Activated CD4-positive, alpha-beta T cell treated with anti-CD3 and anti-CD28 coated beads, Interleukin-2, amount 50 U/mL, for 24 hours (primary cell): ENCODE measurements around the gene PIK3CA.

ENCODE experiments used
- DNase-seq, 2 donors: peaks; one replicate each; pipeline ENCODE4 v3.0.0-alpha.2; 2020; ENCODE audit warnings: low read depth in 1 of 2, low spot score in 1 of 2

PIK3CA gene

DNA sequence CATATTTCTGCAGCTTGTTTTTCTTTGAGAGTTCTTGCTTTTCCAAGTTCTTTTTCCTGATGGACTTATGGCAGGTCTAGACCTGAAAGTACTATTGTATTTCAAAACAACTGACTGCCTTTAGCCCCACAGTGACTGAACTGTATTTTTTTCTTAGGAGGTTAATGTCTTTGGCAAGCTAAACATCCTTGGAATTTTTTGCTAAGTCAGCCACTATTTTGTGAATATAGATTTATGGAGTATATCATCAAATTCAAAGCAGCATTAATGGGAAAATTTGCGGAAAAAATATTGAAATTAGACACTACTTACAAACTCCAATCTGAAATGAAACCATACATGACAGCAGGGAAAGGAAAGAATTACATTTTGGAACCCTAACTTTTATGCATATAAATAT lies 8.6 kb downstream of the PIK3CA start:
- no peak for DNase-seq

DNA sequence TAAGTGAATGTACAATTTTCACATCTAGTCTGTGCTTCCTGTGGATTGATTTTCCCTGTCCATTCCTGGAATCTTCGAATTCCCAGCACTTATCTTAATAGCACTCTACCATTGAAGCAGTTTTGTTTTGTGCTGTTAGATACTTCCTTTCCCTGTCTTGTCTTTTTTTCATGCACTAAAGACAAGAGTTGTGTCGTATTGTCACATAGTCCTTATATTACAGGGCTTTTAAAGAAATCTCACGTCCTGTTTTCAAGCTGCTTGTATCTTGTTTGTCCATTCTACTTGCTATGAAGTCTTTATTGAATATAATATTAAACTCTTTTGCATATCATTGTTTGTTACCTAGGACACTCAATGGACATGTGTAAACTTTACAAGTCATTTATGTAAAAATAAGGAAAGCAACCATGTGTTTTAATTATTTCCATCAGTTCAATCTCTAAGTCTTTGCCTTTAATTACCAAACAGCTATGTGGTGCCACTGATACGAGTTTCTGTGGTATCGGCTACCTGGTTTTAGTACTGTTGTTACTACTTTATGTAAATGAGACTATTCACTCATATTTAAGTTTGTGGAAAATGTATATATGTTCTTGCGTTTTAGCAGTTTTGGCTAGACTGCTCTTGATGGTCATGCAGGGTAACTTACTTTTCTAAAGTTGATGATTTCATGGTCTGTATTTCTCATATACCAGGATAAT lies 10.3 kb downstream of the PIK3CA start:
- DNase-seq: no peak

DNA sequence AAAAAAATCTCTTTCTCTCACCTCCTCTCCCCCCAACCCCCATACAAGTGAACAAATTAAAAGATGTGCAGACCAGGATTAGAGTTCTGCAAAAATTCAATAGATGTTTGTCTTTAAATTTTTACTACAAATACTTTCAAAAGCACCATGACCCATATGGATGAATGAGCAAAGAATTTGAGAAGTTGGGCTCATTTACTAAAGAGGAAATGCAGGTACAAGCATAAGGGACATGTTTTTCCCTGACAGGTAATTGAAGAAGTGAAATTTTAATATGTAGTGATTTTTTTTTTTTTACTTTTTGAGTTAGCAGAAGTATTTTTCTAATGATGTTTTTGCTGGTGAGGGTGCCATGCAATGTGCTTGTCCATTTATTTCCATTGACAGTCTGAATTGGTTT lies 15.3 kb downstream of the PIK3CA start:
- DNase-seq: no peak

DNA sequence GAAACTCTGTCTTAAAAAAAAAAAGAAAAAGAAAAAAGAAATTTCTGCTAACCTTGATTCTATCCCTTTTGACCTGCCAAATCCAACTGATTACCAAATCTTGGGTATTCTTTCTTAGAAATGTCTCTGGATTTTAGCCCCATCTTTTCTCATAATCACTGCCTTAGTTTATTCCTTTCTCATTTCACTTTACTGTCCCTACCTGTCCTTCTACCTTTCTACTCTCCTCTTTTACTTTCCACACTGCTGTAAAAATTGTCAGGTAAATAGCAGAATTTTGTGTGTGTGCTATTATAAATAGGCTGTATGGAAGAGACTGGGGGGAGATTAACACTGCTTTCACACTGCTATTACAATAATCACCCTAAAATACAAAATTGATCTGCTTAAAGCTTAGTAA lies 16.7 kb downstream of the PIK3CA start:
- DNase-seq: no peak

DNA sequence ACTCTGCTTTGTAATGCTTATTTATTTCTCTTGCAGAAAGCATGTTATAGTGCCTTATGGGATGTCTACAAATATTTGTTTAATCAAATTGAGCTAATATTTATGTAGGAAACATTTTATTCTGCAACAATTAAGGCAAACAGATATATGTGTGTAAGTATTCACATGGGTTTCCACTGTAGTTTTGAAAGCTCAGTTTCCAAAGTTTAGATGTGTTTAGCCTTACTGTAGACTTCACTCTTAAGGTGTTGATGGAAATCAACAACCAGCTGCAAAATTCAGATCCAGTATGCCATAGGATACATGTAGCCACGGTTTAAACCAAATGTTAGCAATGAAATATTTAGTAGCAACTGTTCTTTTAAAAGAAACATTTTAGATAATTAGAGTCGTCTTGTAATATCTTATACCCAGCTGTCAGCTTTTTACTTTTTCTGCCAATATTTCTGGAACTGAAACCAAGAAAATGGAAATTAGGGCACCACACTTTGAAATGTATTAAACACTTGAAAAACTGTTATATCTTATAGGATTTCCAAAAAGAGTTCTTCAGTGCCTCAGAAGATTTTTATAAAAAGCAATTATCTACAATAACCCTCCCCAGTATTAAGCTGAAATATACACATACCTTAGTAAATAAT lies 18.5 kb downstream of the PIK3CA start:
- DNase-seq: no peak

DNA sequence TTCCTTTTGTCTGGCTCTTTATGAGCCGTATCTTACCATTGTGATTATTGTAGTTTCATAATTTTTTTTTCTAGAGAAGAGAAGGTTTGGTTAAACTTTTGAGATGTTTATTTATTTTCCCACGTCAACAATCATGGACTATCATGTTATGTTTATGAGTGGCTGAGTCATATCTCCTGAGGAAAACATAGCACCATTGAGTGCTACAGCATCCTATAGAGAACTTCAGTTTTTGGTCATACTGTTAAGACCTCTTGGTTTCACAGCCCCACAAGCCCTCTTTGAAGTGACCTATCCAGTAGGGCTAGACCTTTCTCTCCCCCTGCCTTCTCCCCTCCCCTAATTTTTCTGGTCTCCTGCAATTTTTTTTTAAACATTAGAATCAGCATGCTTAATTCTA lies 20.8 kb downstream of the PIK3CA start:
- no peak for DNase-seq

DNA sequence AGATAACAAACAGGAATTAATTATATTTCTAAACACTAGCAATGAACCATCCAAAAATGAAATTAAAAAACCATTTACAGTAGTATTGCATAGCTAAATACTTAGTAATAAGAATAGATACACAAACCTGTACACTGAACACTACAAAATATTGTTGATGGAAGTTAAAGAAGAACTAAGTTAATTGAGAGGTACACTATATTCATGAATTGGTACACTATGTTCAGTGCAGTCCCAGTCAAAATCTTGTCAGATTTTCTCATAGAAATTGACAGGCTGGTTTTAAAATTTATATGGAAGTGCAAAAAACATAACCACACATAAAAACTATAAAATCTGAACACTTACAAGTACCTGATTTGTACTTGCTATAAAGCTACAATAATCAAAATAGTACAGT lies 24.4 kb downstream of the PIK3CA start:
- no peak for DNase-seq

DNA sequence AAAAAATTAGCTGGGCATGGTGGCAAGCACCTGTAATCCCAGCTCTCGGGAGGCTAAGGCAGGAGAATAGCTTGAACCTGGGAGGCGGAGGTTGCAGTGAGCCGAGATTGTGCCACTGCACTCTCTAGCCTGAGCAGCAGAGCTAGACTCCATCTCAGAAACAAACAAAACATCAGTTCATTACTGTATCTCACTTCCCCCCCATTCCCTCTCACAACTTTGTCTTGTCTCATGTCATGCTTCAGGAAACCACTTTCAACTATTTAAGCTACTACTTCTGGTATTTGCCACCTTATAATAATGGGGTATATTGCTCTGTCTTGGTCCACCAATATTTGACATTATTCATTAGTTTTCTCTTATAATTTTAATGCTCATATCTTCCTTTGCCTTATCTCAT lies 26.2 kb downstream of the PIK3CA start:
- no peak for DNase-seq

DNA sequence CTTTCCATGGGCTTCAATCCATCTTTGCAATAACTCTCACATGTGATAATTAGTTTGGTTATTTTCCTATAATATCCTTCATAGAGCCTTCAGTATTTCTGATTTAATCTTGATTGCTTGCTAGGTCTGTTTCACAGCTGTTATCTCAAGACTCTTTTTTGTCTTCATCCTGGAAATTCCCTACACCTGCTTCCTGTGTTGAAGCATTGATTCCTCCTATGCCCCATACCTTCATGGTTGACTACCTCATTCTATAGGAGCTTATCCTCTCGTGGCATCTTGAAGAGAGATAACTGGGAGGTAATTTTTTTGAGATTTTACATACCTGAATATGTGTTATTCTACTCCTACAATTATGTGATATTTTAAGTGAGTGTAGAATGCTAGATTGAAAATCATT lies 26.7 kb downstream of the PIK3CA start:
- no peak for DNase-seq

DNA sequence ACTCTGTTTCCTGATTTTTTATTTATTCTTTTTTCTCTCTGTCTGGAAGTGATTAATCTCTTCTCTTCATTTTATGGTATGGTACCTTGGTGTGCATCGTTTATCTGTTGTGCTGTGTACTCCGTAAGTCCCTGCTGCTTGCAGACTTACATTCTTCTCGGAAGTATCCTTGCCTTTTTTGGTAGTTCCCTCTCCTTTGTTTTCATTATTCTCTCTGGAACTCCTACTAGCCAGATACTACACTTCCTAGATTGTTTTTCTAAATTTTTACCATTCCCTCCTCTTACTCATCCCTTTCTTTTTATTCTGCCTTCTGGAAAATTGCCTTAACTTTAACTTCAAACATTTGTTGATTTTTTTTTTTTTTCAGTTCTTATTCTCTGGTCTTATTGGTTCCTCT lies 27.2 kb downstream of the PIK3CA start:
- no peak for DNase-seq

DNA sequence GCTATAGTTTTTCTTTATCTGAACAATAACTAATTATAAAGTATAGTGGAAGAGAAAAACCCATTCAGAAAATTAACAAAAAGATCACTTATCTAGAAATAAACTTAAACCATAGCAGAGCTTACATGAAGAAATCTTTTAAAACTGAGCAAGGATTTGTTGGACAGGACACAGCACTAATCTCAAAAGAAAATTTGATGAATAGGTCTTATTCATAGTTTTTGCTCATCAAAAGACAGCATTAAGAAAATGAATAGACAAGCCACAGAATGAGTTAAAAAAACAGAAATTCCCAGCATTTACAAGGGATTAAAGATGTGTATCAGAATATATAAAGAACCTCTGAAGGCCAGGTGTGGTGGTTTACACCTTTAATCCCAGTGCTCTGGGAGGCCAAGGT lies 29.5 kb downstream of the PIK3CA start:
- DNase-seq: no peak

DNA sequence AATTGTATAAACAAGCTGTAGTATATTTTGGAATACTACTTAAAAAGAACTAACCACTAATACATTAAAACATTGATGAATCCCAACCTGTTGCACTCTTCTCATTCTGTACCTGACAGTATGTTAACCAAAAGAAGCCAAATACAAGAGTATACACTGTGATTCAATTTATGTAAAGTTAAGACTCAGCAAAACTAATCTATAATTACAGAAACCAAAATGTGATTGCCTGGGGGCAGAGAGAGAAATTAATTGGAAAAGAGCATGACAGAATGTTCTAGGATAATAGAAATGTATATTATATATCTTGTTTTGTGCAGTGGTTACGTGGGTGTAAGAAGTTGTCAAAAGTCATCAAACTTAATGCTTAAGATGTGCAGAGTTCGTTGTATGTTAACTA lies 31.1 kb downstream of the PIK3CA start:
- no peak for DNase-seq

DNA sequence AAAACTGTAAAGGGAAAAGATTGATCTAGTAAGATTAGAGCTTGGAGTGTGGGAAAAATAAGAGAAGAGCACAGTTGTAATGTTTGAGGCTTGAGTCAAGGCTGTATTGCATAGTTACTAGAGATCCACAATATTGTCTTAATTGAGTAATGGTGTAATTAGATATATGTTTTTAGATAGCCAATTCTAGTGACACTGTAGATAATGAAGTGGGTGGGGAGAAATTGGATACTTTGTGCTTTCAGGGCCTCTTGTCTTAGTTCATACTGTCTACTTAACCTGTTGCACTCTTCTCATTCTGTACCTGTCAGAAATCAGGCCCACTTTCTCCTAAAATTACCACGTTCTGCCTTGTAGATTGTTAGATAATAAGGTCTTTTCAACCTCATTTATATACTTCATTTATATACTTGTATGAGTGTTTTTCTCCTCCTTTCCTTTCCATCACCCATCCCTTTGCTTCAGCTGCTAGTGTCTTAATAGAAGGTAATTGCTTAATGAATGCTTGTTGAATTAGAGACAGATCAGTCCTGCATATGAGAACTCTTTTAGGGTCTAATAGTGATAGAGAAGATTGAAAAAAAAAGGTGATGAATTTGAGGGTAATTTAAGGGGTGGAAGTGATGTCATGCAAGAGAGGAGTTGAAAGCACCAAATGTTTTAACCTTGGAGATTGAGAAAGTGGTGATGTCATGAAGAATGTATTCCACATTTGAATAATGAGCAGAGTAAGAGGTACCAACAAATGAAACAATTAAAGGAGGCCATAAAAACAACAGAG lies 32.0 kb downstream of the PIK3CA start:
- no peak for DNase-seq

DNA sequence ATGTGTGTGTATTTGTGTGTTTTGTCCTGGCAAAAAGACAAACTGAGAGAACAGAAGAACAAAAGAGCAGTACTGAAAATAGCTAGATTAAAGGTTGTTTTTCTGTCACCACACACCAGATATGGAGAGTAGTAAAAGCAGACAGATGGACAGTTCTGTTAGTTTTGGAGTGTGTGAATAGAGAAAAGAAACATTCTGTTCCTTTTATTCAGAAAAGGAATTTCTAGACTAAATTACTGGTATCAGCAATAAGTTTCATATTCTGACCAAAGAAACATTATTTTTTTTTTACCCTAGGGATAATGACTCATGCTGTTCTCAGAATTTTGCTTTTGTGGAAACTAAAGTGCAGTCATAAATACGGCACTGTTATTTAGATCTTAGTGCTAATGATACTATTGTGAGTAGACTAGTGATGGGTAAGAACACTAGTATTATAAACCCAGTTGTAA lies 32.9 kb downstream of the PIK3CA start:
- no peak for DNase-seq

DNA sequence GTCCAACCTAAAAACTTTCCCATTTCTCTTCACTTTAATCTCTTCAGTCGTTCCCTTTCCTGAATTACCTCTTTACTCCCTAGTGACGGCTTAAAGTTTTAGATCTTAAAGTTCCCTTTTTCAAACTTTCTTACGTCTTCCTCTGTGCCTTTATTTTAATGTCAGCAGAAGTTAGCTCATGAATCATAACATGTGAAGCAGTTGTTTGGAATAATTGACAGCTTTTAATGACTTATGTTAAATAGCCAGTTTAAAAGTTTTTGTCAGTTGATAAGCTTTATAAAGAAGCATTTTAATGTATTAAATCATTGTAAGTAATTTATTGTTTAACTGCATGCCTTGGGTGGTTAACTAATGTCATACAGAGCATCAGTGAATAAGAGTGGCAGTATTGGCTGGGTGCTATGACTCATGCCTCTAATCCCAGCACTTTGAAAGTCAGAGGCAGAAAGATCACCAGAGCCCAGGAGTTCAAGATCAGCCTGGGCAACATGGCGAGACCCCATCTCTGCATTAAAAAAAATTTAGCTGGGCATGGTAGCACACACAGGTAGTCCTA lies 33.9 kb downstream of the PIK3CA start:
- DNase-seq: no peak

DNA sequence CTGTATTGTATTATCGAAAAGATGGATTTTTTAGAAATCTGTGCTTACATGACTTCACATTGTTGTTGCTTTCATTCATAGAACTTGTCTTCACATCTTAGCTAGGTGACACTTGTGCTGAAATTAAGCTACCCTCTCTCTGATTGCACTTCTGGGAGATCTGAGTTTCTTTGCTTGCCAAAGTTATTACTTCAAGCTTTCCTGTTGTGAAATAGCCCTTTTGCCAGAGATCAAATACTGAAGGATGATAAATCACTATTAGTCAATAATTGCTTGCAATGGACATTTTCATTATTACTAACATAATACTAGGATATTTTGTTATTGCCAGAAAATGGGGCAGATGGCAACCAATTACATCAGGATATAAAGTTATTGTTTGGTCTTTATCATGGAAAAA lies 34.7 kb downstream of the PIK3CA start:
- no peak for DNase-seq

DNA sequence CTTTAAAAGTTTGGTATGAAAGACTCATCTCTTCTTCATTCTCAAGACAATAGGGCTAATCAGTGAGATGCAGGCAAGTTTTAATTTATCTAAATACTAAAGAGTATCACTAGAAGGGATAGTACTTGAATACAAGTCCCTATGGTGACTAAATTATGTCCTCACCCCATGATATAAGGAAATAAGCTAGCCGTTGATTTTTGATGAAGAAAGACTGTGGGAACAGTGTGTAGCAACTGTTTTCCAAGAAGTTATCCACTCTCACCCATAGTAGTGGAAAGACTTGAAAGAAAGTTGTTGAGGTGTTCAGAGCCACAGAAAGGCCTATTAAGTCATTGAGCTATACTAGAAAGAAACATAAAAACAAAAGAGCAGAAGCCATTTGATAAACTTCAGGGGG lies 36.7 kb downstream of the PIK3CA start:
- no peak for DNase-seq

DNA sequence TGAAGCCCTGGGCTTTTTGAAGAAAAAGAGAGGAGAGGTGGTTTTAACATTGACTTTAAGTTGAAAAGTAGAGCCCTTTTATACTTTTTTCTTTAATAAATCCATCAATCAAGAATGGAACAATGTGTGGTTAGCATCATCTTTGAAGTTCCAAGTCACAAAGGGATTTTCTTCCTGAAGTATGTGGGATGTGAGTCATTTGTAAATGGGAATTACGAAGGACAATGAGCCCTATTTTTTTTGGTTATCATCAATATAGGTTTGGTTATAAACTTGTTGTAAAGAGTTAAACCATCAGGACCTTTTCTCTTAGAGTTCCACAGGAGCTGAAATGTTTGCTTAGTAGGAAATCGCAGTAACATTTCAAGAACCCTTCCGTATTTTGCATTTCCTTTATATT lies 38.3 kb downstream of the PIK3CA start:
- no peak for DNase-seq

DNA sequence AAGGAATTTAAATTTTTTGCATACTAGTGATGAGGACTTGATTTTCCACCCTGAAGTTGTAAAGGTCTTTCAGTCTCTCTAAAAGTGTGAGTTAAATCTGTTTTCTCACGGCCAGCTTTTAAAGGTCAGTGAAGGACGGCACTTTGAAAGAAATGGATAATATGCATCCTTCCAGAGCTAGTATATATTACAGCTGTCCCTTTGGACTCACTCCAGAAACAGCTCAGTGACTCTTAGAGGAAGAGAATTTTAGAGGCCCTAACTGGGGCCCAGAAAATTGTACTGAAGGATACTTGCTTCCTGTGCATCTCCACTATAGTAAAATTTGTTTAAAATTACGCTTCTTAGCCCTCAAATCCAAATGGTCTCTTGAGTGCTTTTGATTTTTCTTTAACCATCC lies 41.6 kb downstream of the PIK3CA start:
- no peak for DNase-seq

DNA sequence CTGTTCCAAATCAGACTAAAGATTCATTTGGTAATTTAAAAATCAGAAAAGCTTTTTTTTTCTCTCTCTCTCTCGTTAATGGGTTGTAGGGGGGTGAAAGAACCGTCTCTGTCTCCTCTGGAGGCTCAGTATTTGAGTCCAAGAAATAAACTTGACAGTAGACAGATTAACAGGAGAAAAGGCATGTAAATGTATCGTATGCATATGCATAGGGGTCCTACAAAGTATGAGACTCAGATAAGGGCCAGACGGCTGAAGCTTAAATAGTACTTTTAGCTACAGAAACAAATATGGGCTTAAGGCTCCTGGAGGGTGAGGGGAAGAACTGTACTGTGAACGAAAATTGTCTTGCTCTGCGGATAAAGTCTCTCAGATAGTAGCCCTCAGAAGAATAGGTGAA lies 42.4 kb downstream of the PIK3CA start:
- DNase-seq: no peak

DNA sequence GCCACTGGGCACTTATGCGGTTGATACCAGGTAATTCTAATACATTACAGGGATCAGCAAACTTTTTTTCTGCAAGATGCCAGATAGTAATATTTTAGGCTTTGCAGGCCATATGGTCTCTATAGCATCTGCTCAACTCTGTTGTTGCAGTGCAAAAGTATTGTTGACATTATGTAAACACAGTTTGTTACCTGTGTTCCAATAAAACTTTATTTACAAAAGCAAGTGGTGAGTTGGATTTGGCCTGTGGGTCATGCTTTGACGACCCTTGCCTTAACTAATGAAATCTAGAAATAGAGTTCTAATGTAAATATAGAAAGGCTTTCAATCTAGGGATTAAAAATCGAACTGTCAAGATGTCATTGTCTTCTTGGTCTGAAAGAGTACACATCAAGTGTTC lies 44.4 kb downstream of the PIK3CA start:
- no peak for DNase-seq

DNA sequence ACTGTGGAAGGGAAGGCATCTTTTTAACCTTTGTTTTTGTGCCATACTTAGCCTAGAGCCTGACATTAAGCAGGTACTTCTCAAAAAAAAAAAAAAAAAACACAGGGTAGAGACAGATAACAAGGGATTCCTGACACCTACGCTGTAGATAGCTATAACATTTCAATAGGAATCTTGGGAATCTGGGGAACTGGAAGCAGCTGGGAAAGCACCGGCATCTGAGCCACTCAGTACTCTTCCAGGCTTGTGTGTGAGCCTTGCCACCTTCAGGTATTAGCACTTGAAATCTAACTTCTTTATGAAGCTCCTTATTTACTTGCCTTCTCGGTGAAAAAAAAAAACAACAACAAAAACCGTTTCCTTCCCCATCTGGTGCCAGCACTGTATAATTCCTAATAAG lies 46.8 kb downstream of the PIK3CA start:
- no peak for DNase-seq
